GM12878 (cell line): ENCODE data around the gene NTN3. TPM values are rescaled to one million over a fixed set of nuclear protein-coding genes. Genes with fewer than 3 reads are reported as not detected.

Experiments
- ATAC-seq: fragments of 200-7000 bp; cut with Tn5 transposase; 3 replicates; pipeline ENCODE4 v1.9.1; 2020; ENCODE audit warnings: mild to moderate bottlenecking, moderate library complexity
- BruUV-seq: library from RNA; stranded (reverse); fragments of 400-500 nt; replicated peaks from 2 replicates; lab custom pipeline; 2021; lab: Mats Ljungman, UMichigan
- CTCF ChIA-PET: fragments of 300-600 bp; sonication (Branson Sonifier 250); formaldehyde crosslinking; extraction: SDS; loops from one replicate; lab custom pipeline; 2021; ENCODE audit warnings: inconsistent platforms; lab: Yijun Ruan, JAX
- POLR2A ChIA-PET: fragments of 350-600 bp; formaldehyde crosslinking; extraction: SDS; loops from one replicate; lab custom pipeline; 2021; ENCODE audit warnings: inconsistent platforms; lab: Charles Lee
- RAD21 ChIA-PET: fragments of 300-600 bp; sonication (Branson Sonifier 250); formaldehyde crosslinking; loops from one replicate; lab custom pipeline; 2023; ENCODE audit warnings: antibody characterized with exemption; ENCODE audit not compliant: unreplicated experiment; lab: Charles Lee
- SMC1A ChIA-PET: fragments of 300-600 bp; sonication (Branson Sonifier 250); formaldehyde crosslinking; loops from one replicate; lab custom pipeline; 2023; ENCODE audit not compliant: unreplicated experiment, uncharacterized antibody; lab: Charles Lee
- DNase-seq: peaks from one replicate; pipeline ENCODE4 v3.0.0-alpha.2; 2011; ENCODE audit warnings: low read depth, low spot score
- FAIRE-seq: peaks from 3 replicates; lab custom pipeline; 2011; peaks lifted over from hg19 to GRCh38; lab: Jason Lieb, UNC
- H2AFZ ChIP-seq: 2 replicates; pipeline ENCODE4 v1.6.0; 2011; ENCODE audit warnings: low read depth, low read length, control low read depth; ENCODE audit not compliant: control insufficient read depth
- H3K27ac ChIP-seq: 2 replicates; pipeline ENCODE4 v1.5.1; 2011; ENCODE audit warnings: control low read depth; ENCODE audit not compliant: control insufficient read depth, insufficient read depth
- H3K27me3 ChIP-seq, 2 experiments: replicated peaks in 1 of 2; 2 replicates each; pipeline versions ENCODE4 v1.6.0 to v1.6.1; 2011; ENCODE audit warnings: low read length in 1 of 2; ENCODE audit not compliant: control insufficient read depth in 2 of 2, insufficient read depth in 2 of 2
- H3K36me3 ChIP-seq, 2 experiments: 2 replicates each; pipeline ENCODE4 v1.5.1; 2011; ENCODE audit warnings: low read length in 1 of 2; ENCODE audit not compliant: control insufficient read depth in 2 of 2, insufficient read depth in 2 of 2
- H3K4me1 ChIP-seq: 2 replicates; pipeline ENCODE4 v1.6.1; 2011; ENCODE audit warnings: mild to moderate bottlenecking, low read length, moderate library complexity, mixed read lengths; ENCODE audit not compliant: control insufficient read depth, insufficient read depth
- H3K4me2 ChIP-seq: 2 replicates; pipeline ENCODE4 v1.6.0; 2011; ENCODE audit warnings: control low read depth; ENCODE audit not compliant: control insufficient read depth, insufficient read depth
- H3K4me3 ChIP-seq: fragments of 200-600 bp; sonication (generic); 2 replicates; pipeline ENCODE4 v1.5.1; 2016
- H3K79me2 ChIP-seq: 2 replicates; pipeline ENCODE4 v1.6.0; 2011; ENCODE audit warnings: low read length; ENCODE audit not compliant: control insufficient read depth, insufficient read depth
- H3K9ac ChIP-seq: 2 replicates; pipeline ENCODE4 v1.8.0; 2011; ENCODE audit warnings: low read length, control low read depth, mixed read lengths; ENCODE audit not compliant: control insufficient read depth, insufficient read depth
- H3K9me3 ChIP-seq: replicated peaks from 3 replicates; pipeline ENCODE4 v1.5.1; 2011; ENCODE audit warnings: mild to moderate bottlenecking, low read length; ENCODE audit not compliant: control insufficient read depth, insufficient read depth
- H4K20me1 ChIP-seq: 2 replicates; pipeline ENCODE4 v1.6.0; 2011; ENCODE audit not compliant: control insufficient read depth, insufficient read depth
- BRCA1 ChIP-seq: IDR thresholded peaks from 2 replicates; pipeline ENCODE4 v1.6.1; 2011; ENCODE audit warnings: low read depth, low read length, improper control_type of control experiment
- GABPA ChIP-seq: IDR thresholded peaks from 2 replicates; pipeline ENCODE4 v1.6.1; 2014; ENCODE audit warnings: antibody characterized with exemption, low read depth, mild to moderate bottlenecking, inconsistent platforms
- IKZF1 ChIP-seq: fragments of 450-650 bp; conservative IDR thresholded peaks from 2 replicates; pipeline ENCODE4 v1.6.1; 2017; ENCODE audit warnings: antibody characterized with exemption, mild to moderate bottlenecking
- MTA3 ChIP-seq: IDR thresholded peaks from 2 replicates; pipeline ENCODE4 v1.6.1; 2012; ENCODE audit warnings: low read length, inconsistent platforms, borderline replicate concordance
- NR2C2 ChIP-seq: IDR thresholded peaks from 2 replicates; pipeline ENCODE4 v1.6.1; 2011; ENCODE audit warnings: borderline replicate concordance, low read depth; ENCODE audit not compliant: control insufficient read depth, insufficient read length
- RBBP5 ChIP-seq: fragments of 200-600 bp; sonication (generic); conservative IDR thresholded peaks from 2 replicates; pipeline ENCODE4 v1.6.1; 2016
- RCOR1 ChIP-seq: conservative IDR thresholded peaks from 2 replicates; pipeline ENCODE4 v1.6.1; 2012; ENCODE audit warnings: low read depth, low read length, improper control_type of control experiment
- SMAD5 ChIP-seq: IDR thresholded peaks from 2 replicates; pipeline ENCODE4 v1.6.1; 2016; ENCODE audit warnings: antibody characterized with exemption, low read depth
- SUZ12 ChIP-seq: fragments of 200-600 bp; sonication (generic); IDR thresholded peaks from one replicate; pipeline ENCODE4 v1.6.1; 2018; ENCODE audit warnings: antibody characterized with exemption, mild to moderate bottlenecking; ENCODE audit not compliant: unreplicated experiment
- ZBTB40 ChIP-seq: fragments of 450-650 bp; IDR thresholded peaks from 2 replicates; pipeline ENCODE4 v1.6.1; 2016; ENCODE audit warnings: mild to moderate bottlenecking, moderate library complexity, borderline replicate concordance
- WGBS: methylation state at CpG from one replicate; pipeline ENCODE4 v1.1.6; 2016; ENCODE audit warnings: low lambda C conversion rate; ENCODE audit not compliant: insufficient replicate concordance, insufficient coverage; ENCODE audit errors: missing lambda C conversion rate; 5-methylcytosine and 5-hydroxymethylcytosine counted together
- in situ Hi-C: fragments of 300-500 bp; cut with MboI; formaldehyde crosslinking; loops from 9 replicates; pipeline ENCODE4 v1.14.3; 2018; ENCODE audit warnings: mixed read lengths
- intact Hi-C: fragments of 100-400 bp; cut with micrococcal nuclease; formaldehyde crosslinking; loops from one replicate; pipeline ENCODE4 v1.14.2; 2022; ENCODE audit not compliant: unreplicated experiment
- polyA plus RNA-seq, 11 experiments: library from polyadenylated mRNA; depleted of rRNA in 4 of 11; unstranded in 6 of 11; stranded (reverse) in 5 of 11; fragments of >200 nt; fragmentation: Nextera tagmentation in 4 of 11; fragmentation: Illumina TruSeq in 1 of 11; extraction: Ambion mirVana in 4 of 11; extraction: Trizol in 1 of 11; gene quantifications; 1 replicate in 1 of 11; 2 replicates in 10 of 11; pipeline versions ENCODE4 v1.2.1 to v1.2.3, GENCODE V29; 2011 to 2016; ENCODE audit warnings: inconsistent platforms in 2 of 11, missing spikeins in 2 of 11, low read depth in 1 of 11
- total RNA-seq, 4 experiments: library from RNA; depleted of rRNA in 3 of 4; stranded (reverse); fragments of >200 nt in 3 of 4; fragmentation: Illumina TruSeq in 1 of 4; extraction: Trizol in 1 of 4; gene quantifications; 2 replicates each; pipeline versions ENCODE4 v1.2.1 to v1.2.3, GENCODE V29; 2013 to 2021
- TF ChIP-seq, protein P1 (sequence below): fragments of 450-650 bp; IDR thresholded peaks from 2 replicates; pipeline ENCODE4 v1.6.1; 2017; ENCODE audit warnings: low read depth, mild to moderate bottlenecking, moderate library complexity

The NTN3 gene
- total and polyA plus RNA-seq, 10 of the 15 experiments (the other 5 are each of a cell fraction or from before 2014, with no cell fraction given), result 0.04 TPM; not detected in 9

GRCh38 chr16:2450975-2451381, 20.1 kb upstream of the NTN3 start:
- no peaks in the 10 kb centered on the region for H3K4me1 ChIP-seq
- no TSS peak for BruUV-seq
- H3K79me2 ChIP-seq, result no peaks in the 10 kb centered on the region
- H3K27me3 ChIP-seq, result no peaks in the 10 kb centered on the region
- intact Hi-C loops (no loop called here), in situ Hi-C loops (no loop called here)
- ChIA-PET SMC1A (no interaction called here), CTCF (interaction anchor here (0.6 kb wide), 1 partner anchor 198 kb away, joined by 3 read pairs; no protein-coding TSS in a partner anchor), POLR2A (interaction anchor here (1.0 kb wide), 1 partner anchor 12 kb away, joined by 4 read pairs; no protein-coding TSS in a partner anchor), RAD21 (no interaction called here)
- DNase-seq, result no peak
- no peak overlapping the region for H3K4me2 ChIP-seq
- H3K9me3 ChIP-seq, result no peaks in the 10 kb centered on the region
- no peak overlapping the region for H3K9ac ChIP-seq
- H4K20me1 ChIP-seq, result no peaks in the 10 kb centered on the region
- H2AFZ ChIP-seq, result no peak overlapping the region
- H3K27ac ChIP-seq, result no peak overlapping the region
- ATAC-seq, result no peak
- no peak for FAIRE-seq
- peaks cover 27 to 61% of the 10 kb centered on the region in 2 experiments for H3K36me3 ChIP-seq
- WGBS, result 97% methylated on average over 14 of the region's 19 CpGs
- no peak for TF ChIP-seq SMAD5
- no peak overlapping the region for H3K4me3 ChIP-seq

DNA sequence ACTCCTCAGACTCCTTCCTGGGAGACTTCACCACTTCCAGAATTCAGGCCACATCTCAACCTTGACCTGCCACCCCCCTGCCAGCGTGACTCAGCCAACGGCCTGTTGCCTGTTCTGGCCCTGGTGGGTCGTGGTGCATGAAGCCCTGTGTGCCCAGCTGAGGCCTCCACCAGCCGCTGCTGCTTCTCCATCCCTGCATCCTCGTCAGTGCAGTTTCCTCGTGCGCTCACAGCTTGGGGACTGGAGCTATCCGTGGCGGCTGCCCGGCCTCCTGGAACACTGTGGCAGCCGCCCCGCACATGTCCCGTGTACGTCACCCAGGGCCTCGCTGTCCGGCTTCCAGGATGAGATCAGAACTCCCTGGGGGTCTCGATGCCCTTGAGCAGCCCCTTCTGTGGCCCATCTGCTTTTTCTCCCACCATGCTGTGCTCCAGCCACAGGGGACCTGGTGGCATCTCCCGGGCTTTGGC, 19.2 kb upstream of the NTN3 start:
- 92% methylated on average over 16 of the region's 18 CpGs for WGBS
- Histone ChIP-seq H3K36me3 (peaks cover 25 to 62% of the 10 kb centered on the region in 2 experiments), H3K4me3 (no peak overlapping the region), H2AFZ (no peak overlapping the region), H3K79me2 (no peaks in the 10 kb centered on the region), H3K27me3 (no peaks in the 10 kb centered on the region), H3K4me2 (no peak overlapping the region), H3K9ac (no peak overlapping the region), H4K20me1 (no peaks in the 10 kb centered on the region), H3K9me3 (no peaks in the 10 kb centered on the region), H3K27ac (no peak overlapping the region), H3K4me1 (no peaks in the 10 kb centered on the region)
- CTCF ChIA-PET, result no interaction called here
- ATAC-seq (no peak), FAIRE-seq (no peak), DNase-seq (no peak)
- in situ Hi-C loops, result no loop called here
- POLR2A ChIA-PET, result no interaction called here
- no TSS peak for BruUV-seq
- intact Hi-C loops, result no loop called here
- no peak for TF ChIP-seq GABPA
- no peak for TF ChIP-seq MTA3
- TF ChIP-seq SUZ12, result no peak
- no peak for TF ChIP-seq RBBP5
- no peak for TF ChIP-seq BRCA1
- TF ChIP-seq, protein P1, sequence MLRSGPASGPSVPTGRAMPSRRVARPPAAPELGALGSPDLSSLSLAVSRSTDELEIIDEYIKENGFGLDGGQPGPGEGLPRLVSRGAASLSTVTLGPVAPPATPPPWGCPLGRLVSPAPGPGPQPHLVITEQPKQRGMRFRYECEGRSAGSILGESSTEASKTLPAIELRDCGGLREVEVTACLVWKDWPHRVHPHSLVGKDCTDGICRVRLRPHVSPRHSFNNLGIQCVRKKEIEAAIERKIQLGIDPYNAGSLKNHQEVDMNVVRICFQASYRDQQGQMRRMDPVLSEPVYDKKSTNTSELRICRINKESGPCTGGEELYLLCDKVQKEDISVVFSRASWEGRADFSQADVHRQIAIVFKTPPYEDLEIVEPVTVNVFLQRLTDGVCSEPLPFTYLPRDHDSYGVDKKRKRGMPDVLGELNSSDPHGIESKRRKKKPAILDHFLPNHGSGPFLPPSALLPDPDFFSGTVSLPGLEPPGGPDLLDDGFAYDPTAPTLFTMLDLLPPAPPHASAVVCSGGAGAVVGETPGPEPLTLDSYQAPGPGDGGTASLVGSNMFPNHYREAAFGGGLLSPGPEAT, result no peak
- TF ChIP-seq ZBTB40, result no peak
- TF ChIP-seq RCOR1, result no peak
- TF ChIP-seq NR2C2, result no peak
- TF ChIP-seq IKZF1, result no peak
- RAD21 ChIA-PET, result no interaction called here
- SMC1A ChIA-PET, result no interaction called here
